H9 (cell line): ENCODE measurements around the gene IGSF9B. TPM values are rescaled to one million over a fixed set of nuclear protein-coding genes. Genes with fewer than 3 reads are reported as not detected.

Experiments
- DNase-seq: peaks from one replicate; pipeline ENCODE4 v3.0.0-alpha.2; 2017
- H2AFZ ChIP-seq: one replicate; pipeline ENCODE4 v1.6.1; 2013; ENCODE audit warnings: mild to moderate bottlenecking, low read length, control low read depth, moderate library complexity
- H2AK5ac ChIP-seq: 2 replicates; pipeline ENCODE4 v1.6.1; 2013; ENCODE audit warnings: low read length, control low read depth, mixed read lengths; ENCODE audit not compliant: insufficient read length
- H2BK120ac ChIP-seq: one replicate; pipeline ENCODE4 v1.6.1; 2013; ENCODE audit warnings: low read depth, mild to moderate bottlenecking, low read length, control low read depth, inconsistent platforms; ENCODE audit not compliant: poor library complexity, severe bottlenecking
- H2BK12ac ChIP-seq: 2 replicates; pipeline ENCODE4 v1.6.1; 2013; ENCODE audit warnings: low read length, control low read depth, mixed read lengths, low read depth; ENCODE audit not compliant: insufficient read length
- H2BK15ac ChIP-seq: 2 replicates; pipeline ENCODE4 v1.6.1; 2013; ENCODE audit warnings: low read depth, low read length, control low read depth
- H2BK20ac ChIP-seq: one replicate; pipeline ENCODE4 v1.6.1; 2013; ENCODE audit warnings: low read depth, mild to moderate bottlenecking, low read length, control low read depth, inconsistent platforms; ENCODE audit not compliant: poor library complexity, severe bottlenecking
- H2BK5ac ChIP-seq: 2 replicates; pipeline ENCODE4 v1.6.1; 2013; ENCODE audit warnings: low read length, control low read depth, mixed read lengths; ENCODE audit not compliant: insufficient read length
- H3K14ac ChIP-seq: 2 replicates; pipeline ENCODE4 v1.6.1; 2013; ENCODE audit warnings: low read length, control low read depth; ENCODE audit not compliant: insufficient read depth
- H3K18ac ChIP-seq: 2 replicates; pipeline ENCODE4 v1.6.1; 2013; ENCODE audit warnings: low read depth, mild to moderate bottlenecking, mixed read lengths, low read length, control low read depth; ENCODE audit not compliant: insufficient read length
- H3K23ac ChIP-seq: 2 replicates; pipeline ENCODE4 v1.6.1; 2013; ENCODE audit warnings: low read length, control low read depth, mixed read lengths, low read depth; ENCODE audit not compliant: insufficient read length
- H3K23me2 ChIP-seq: 2 replicates; pipeline ENCODE4 v1.6.1; 2013; ENCODE audit warnings: low read depth, mild to moderate bottlenecking, mixed read lengths, low read length, control low read depth; ENCODE audit not compliant: insufficient read length, poor library complexity, severe bottlenecking
- H3K27ac ChIP-seq: 2 replicates; pipeline ENCODE4 v1.5.1; 2013; ENCODE audit warnings: low read length, control low read depth, mixed read lengths, low read depth; ENCODE audit not compliant: insufficient read length
- H3K27me3 ChIP-seq: 2 replicates; pipeline ENCODE4 v1.6.1; 2013; ENCODE audit warnings: low read length, control low read depth, inconsistent platforms; ENCODE audit not compliant: insufficient read depth
- H3K4ac ChIP-seq: 2 replicates; pipeline ENCODE4 v1.6.1; 2013; ENCODE audit warnings: low read depth, mild to moderate bottlenecking, control low read depth, inconsistent platforms, low read length, moderate library complexity
- H3K4me1 ChIP-seq: 2 replicates; pipeline ENCODE4 v1.6.1; 2013; ENCODE audit warnings: low read length, control low read depth, inconsistent platforms; ENCODE audit not compliant: insufficient read depth
- H3K4me2 ChIP-seq: 2 replicates; pipeline ENCODE4 v1.6.1; 2013; ENCODE audit warnings: low read length, control low read depth, mixed read lengths; ENCODE audit not compliant: insufficient read length, insufficient read depth
- H3K56ac ChIP-seq: 2 replicates; pipeline ENCODE4 v1.6.1; 2013; ENCODE audit warnings: low read depth, mild to moderate bottlenecking, mixed read lengths, low read length, control low read depth; ENCODE audit not compliant: insufficient read length
- H3K79me1 ChIP-seq: 2 replicates; pipeline ENCODE4 v1.6.1; 2013; ENCODE audit warnings: low read depth, mild to moderate bottlenecking, moderate library complexity, low read length, control low read depth, inconsistent platforms; ENCODE audit not compliant: insufficient read depth, poor library complexity, severe bottlenecking
- H3K79me2 ChIP-seq: 2 replicates; pipeline ENCODE4 v1.6.1; 2013; ENCODE audit warnings: low read length, control low read depth, inconsistent platforms; ENCODE audit not compliant: insufficient read depth
- H3K9ac ChIP-seq: 2 replicates; pipeline ENCODE4 v1.6.1; 2013; ENCODE audit warnings: low read length, control low read depth, mixed read lengths; ENCODE audit not compliant: insufficient read length; ENCODE audit errors: extremely low read depth
- H3K9me3 ChIP-seq: one replicate; pipeline ENCODE4 v1.6.1; 2013; ENCODE audit warnings: low read depth, low read length, inconsistent platforms; ENCODE audit not compliant: control insufficient read depth
- H3T11ph ChIP-seq: one replicate; pipeline ENCODE4 v1.6.1; 2013; ENCODE audit warnings: mild to moderate bottlenecking, low read length, control low read depth, inconsistent platforms
- H4K20me1 ChIP-seq: one replicate; pipeline ENCODE4 v1.6.1; 2013; ENCODE audit not compliant: control insufficient read depth, insufficient read length, insufficient read depth
- H4K5ac ChIP-seq: 2 replicates; pipeline ENCODE4 v1.6.1; 2013; ENCODE audit warnings: low read depth, mild to moderate bottlenecking, mixed read lengths, low read length, control low read depth; ENCODE audit not compliant: insufficient read length
- H4K8ac ChIP-seq: replicated peaks from 2 replicates; pipeline ENCODE4 v1.6.1; 2013; ENCODE audit warnings: low read length, control low read depth, mixed read lengths, low read depth; ENCODE audit not compliant: insufficient read length
- H4K91ac ChIP-seq: 2 replicates; pipeline ENCODE4 v1.6.1; 2013; ENCODE audit warnings: low read depth, mild to moderate bottlenecking, moderate library complexity, mixed read lengths, low read length, control low read depth; ENCODE audit not compliant: insufficient read length
- H3K27ac Mint-ChIP-seq, 3 experiments: 2 replicates in 2 of 3; 3 replicates in 1 of 3; pipeline ENCODE4 v1.8.0; 2020 to 2021; ENCODE audit warnings: mixed read lengths in 3 of 3, mild to moderate bottlenecking in 1 of 3, moderate library complexity in 1 of 3
- H3K27me3 Mint-ChIP-seq: 2 replicates; pipeline ENCODE4 v1.8.0; 2021; ENCODE audit warnings: low read depth, mild to moderate bottlenecking, moderate library complexity, mixed read lengths
- H3K36me3 Mint-ChIP-seq, 3 experiments: 2 replicates in 2 of 3; 3 replicates in 1 of 3; pipeline ENCODE4 v1.8.0; 2020 to 2021; ENCODE audit warnings: low read depth in 3 of 3, mixed read lengths in 3 of 3; ENCODE audit not compliant: insufficient read depth in 1 of 3
- H3K4me1 Mint-ChIP-seq, 2 experiments: 2 replicates each; pipeline ENCODE4 v1.8.0; 2020; ENCODE audit warnings: mixed read lengths in 2 of 2
- H3K4me3 Mint-ChIP-seq, 2 experiments: 2 replicates in 1 of 2; 3 replicates in 1 of 2; pipeline ENCODE4 v1.8.0; 2020 to 2021; ENCODE audit warnings: mild to moderate bottlenecking in 2 of 2, mixed read lengths in 2 of 2, moderate library complexity in 1 of 2
- H3K9me3 Mint-ChIP-seq, 2 experiments: 2 replicates in 1 of 2; 3 replicates in 1 of 2; pipeline ENCODE4 v1.8.0; 2020; ENCODE audit warnings: mild to moderate bottlenecking in 2 of 2, mixed read lengths in 2 of 2, moderate library complexity in 1 of 2
- WGBS: extraction: QIAGEN DNeasy Blood & Tissue Kit; methylation state at CpG from one replicate; pipeline ENCODE4 v1.1.7; 2013; ENCODE audit warnings: missing lambda C conversion rate, low lambda C conversion rate, mixed read lengths; ENCODE audit not compliant: insufficient read length; ENCODE audit errors: extremely low coverage; 5-methylcytosine and 5-hydroxymethylcytosine counted together
- total RNA-seq: library from RNA; stranded (reverse); gene quantifications from 2 replicates; pipeline ENCODE4 v1.2.1, GENCODE V29; 2021
- TF ChIP-seq, protein P1 (sequence below): fragments of 200-600 bp; sonication (generic); conservative IDR thresholded peaks from 3 replicates; pipeline ENCODE4 v1.8.0; 2021; ENCODE audit warnings: antibody characterized with exemption, mild to moderate bottlenecking

Gene IGSF9B
- total RNA-seq, 1 experiment from 2014 or later: 25.7 TPM

DNA sequence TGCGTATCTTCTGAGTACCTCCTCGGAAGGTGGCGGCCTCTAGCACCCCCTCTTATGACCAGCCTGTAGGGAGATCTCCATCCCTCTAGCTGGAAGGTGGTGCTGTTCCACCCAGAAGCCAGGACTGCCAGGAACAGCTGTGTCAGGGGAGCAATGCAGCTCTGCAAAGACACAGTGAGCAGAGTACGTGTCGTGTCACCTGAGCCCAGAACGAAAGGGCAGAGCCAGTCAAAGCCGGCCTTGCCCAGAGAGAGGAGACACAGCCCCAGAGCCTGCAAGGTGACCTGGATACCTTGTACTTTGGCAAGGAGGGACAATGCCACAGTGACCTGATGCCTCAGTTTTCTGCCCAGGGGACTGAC is 18.7 kb upstream of the IGSF9B start:
- Histone ChIP-seq H3K27me3 (peaks cover 3% of the 10 kb centered on the region; the same call in 1 of the 2 replicates), H2BK20ac (no peak overlapping the region), H3K23me2 (no peaks in the 10 kb centered on the region), H2AK5ac (no peak overlapping the region), H3K9ac (no peak overlapping the region), H4K91ac (no peak overlapping the region), H4K5ac (no peak overlapping the region), H2BK120ac (no peak overlapping the region), H3K4me2 (no peak overlapping the region), H3K9me3 (no peaks in the 10 kb centered on the region), H3T11ph (no peak overlapping the region), H3K18ac (no peak overlapping the region), H2BK5ac (no peak overlapping the region), H3K79me2 (no peaks in the 10 kb centered on the region), H2BK15ac (no peak overlapping the region), H3K56ac (no peak overlapping the region), H3K14ac (no peak overlapping the region; the same call in 1 of the 2 replicates), H3K79me1 (no peaks in the 10 kb centered on the region), H4K20me1 (no peaks in the 10 kb centered on the region), H2AFZ (no peak overlapping the region), H3K23ac (no peak overlapping the region), H2BK12ac (no peak overlapping the region), H3K4ac (no peak overlapping the region), H3K27ac (no peak overlapping the region), H4K8ac (no peak overlapping the region), H3K4me1 (no peaks in the 10 kb centered on the region)
- peaks cover 45% of the 10 kb centered on the region for H3K27me3 Mint-ChIP-seq
- WGBS: no CpG with 5 or more reads among the region's 7 CpGs
- H3K36me3 Mint-ChIP-seq: no peaks in the 10 kb centered on the region
- H3K27ac Mint-ChIP-seq: no peak overlapping the region
- no peaks in the 10 kb centered on the region for H3K4me1 Mint-ChIP-seq
- no peak overlapping the region for H3K4me3 Mint-ChIP-seq
- no peak for DNase-seq
- no peaks in the 10 kb centered on the region for H3K9me3 Mint-ChIP-seq
- TF ChIP-seq, protein P1, sequence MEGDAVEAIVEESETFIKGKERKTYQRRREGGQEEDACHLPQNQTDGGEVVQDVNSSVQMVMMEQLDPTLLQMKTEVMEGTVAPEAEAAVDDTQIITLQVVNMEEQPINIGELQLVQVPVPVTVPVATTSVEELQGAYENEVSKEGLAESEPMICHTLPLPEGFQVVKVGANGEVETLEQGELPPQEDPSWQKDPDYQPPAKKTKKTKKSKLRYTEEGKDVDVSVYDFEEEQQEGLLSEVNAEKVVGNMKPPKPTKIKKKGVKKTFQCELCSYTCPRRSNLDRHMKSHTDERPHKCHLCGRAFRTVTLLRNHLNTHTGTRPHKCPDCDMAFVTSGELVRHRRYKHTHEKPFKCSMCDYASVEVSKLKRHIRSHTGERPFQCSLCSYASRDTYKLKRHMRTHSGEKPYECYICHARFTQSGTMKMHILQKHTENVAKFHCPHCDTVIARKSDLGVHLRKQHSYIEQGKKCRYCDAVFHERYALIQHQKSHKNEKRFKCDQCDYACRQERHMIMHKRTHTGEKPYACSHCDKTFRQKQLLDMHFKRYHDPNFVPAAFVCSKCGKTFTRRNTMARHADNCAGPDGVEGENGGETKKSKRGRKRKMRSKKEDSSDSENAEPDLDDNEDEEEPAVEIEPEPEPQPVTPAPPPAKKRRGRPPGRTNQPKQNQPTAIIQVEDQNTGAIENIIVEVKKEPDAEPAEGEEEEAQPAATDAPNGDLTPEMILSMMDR: no peak
